ENCODE measurements around the gene SOCS1.

- TF ChIP-seq EP300 (IDR thresholded peaks at IDR 0.05) = no peak
- TF ChIP-seq, protein P1, sequence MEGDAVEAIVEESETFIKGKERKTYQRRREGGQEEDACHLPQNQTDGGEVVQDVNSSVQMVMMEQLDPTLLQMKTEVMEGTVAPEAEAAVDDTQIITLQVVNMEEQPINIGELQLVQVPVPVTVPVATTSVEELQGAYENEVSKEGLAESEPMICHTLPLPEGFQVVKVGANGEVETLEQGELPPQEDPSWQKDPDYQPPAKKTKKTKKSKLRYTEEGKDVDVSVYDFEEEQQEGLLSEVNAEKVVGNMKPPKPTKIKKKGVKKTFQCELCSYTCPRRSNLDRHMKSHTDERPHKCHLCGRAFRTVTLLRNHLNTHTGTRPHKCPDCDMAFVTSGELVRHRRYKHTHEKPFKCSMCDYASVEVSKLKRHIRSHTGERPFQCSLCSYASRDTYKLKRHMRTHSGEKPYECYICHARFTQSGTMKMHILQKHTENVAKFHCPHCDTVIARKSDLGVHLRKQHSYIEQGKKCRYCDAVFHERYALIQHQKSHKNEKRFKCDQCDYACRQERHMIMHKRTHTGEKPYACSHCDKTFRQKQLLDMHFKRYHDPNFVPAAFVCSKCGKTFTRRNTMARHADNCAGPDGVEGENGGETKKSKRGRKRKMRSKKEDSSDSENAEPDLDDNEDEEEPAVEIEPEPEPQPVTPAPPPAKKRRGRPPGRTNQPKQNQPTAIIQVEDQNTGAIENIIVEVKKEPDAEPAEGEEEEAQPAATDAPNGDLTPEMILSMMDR (IDR thresholded peaks at IDR 0.05) = no peak
Measured at GRCh38 chr16:11232852-11233726, 22.9 kb downstream of the SOCS1 start.
